LoVo (cell line): ENCODE measurements around the gene SSH3.

Experiments
- DNase-seq: peaks from one replicate; pipeline ENCODE4 v3.0.0-alpha.2; 2016; ENCODE audit warnings: low spot score

SSH3 gene

GRCh38 chr11:67349036-67349435 lies 45.7 kb downstream of the SSH3 start:
- no peak for DNase-seq

- no peak for DNase-seq
Observed at GRCh38 chr11:67349457-67349856, 46.1 kb downstream of the SSH3 start.

GRCh38 chr11:67349928-67350465 lies 46.7 kb downstream of the SSH3 start:
- no peak for DNase-seq

- peak; percentile 91 for DNase-seq
Observed at GRCh38 chr11:67351275-67352005, 48.1 kb downstream of the SSH3 start.

- DNase-seq: no peak
Observed at GRCh38 chr11:67352546-67353316, 49.4 kb downstream of the SSH3 start.

GRCh38 chr11:67353317-67354074 lies 50.2 kb downstream of the SSH3 start, which contains the start of gene POLD4:
Gene POLD4, minus strand, starts transcription at chr11:67353546. Its CDS starts 147 bp downstream, at chr11:67353399.
- peak; percentile 95 for DNase-seq

GRCh38 chr11:67354075-67355022 lies 51.0 kb downstream of the SSH3 start:
- DNase-seq: peak; percentile 94

GRCh38 chr11:67355023-67355793 lies 51.9 kb downstream of the SSH3 start:
- no peak for DNase-seq

- no peak for DNase-seq
Observed at GRCh38 chr11:67355794-67356386, 52.6 kb downstream of the SSH3 start.

- no peak for DNase-seq
Observed at GRCh38 chr11:67356387-67356863, 53.1 kb downstream of the SSH3 start.

GRCh38 chr11:67356864-67357561 lies 53.7 kb downstream of the SSH3 start:
- peak; percentile 84 for DNase-seq

- no peak for DNase-seq
Observed at GRCh38 chr11:67357831-67358670, 54.7 kb downstream of the SSH3 start.
